Neural progenitor cell (in vitro differentiated cells): ENCODE data around the gene CYP3A7. TPM values are rescaled to one million over a fixed set of nuclear protein-coding genes. Genes with fewer than 3 reads are reported as not detected.
"Not testable (repeated sequence)": the region's sequence is repeated elsewhere in the genome, so short reads cannot be mapped to it uniquely, and the experiment has no call there.

Experiments used
- DNase-seq: peaks from one replicate; pipeline ENCODE4 v3.0.0-alpha.2; 2016; ENCODE audit warnings: low spot score
- H2AFZ ChIP-seq: fragments of 200-600 bp; sonication (generic); replicated peaks from 2 replicates; pipeline ENCODE4 v1.6.1; 2016; ENCODE audit warnings: antibody characterized with exemption
- H3F3A ChIP-seq: fragments of 200-600 bp; sonication (generic); 2 replicates; pipeline ENCODE4 v1.6.1; 2016; ENCODE audit warnings: antibody characterized with exemption, low read depth
- H3K27ac ChIP-seq: fragments of 200-600 bp; sonication (generic); 2 replicates; pipeline ENCODE4 v1.5.1; 2016; ENCODE audit warnings: mild to moderate bottlenecking
- H3K27me3 ChIP-seq: fragments of 200-600 bp; sonication (generic); 2 replicates; pipeline ENCODE4 v1.6.1; 2016; ENCODE audit warnings: mild to moderate bottlenecking, moderate library complexity
- H3K36me3 ChIP-seq: fragments of 200-600 bp; sonication (generic); 2 replicates; pipeline ENCODE4 v1.5.1; 2016
- H3K4me1 ChIP-seq: fragments of 200-600 bp; sonication (generic); 2 replicates; pipeline ENCODE4 v1.6.1; 2016; ENCODE audit warnings: mixed run types
- H3K4me2 ChIP-seq: fragments of 200-600 bp; sonication (generic); 2 replicates; pipeline ENCODE4 v1.6.1; 2016
- H3K4me3 ChIP-seq: fragments of 200-600 bp; sonication (generic); 2 replicates; pipeline ENCODE4 v1.5.1; 2016
- H3K79me2 ChIP-seq: fragments of 200-600 bp; sonication (generic); 2 replicates; pipeline ENCODE4 v1.6.1; 2016; ENCODE audit warnings: low read depth
- H3K9ac ChIP-seq: fragments of 200-600 bp; sonication (generic); 2 replicates; pipeline ENCODE4 v1.6.1; 2016
- H3K9me3 ChIP-seq: fragments of 200-600 bp; sonication (generic); 2 replicates; pipeline ENCODE4 v1.5.1; 2016; ENCODE audit warnings: low read depth
- H4K20me1 ChIP-seq: fragments of 200-600 bp; sonication (generic); 2 replicates; pipeline ENCODE4 v1.6.1; 2016; ENCODE audit warnings: low read depth
- H3K27ac Mint-ChIP-seq: 3 replicates; pipeline ENCODE4 v1.8.0; 2021; ENCODE audit warnings: mixed read lengths
- H3K27me3 Mint-ChIP-seq: 2 replicates; pipeline ENCODE4 v1.8.0; 2022; ENCODE audit warnings: low read depth, mild to moderate bottlenecking, inconsistent platforms, moderate library complexity, mixed read lengths; ENCODE audit not compliant: insufficient read depth
- H3K36me3 Mint-ChIP-seq: 3 replicates; pipeline ENCODE4 v1.8.0; 2021; ENCODE audit warnings: mixed read lengths
- H3K4me1 Mint-ChIP-seq: 3 replicates; pipeline ENCODE4 v1.8.0; 2021; ENCODE audit warnings: mixed read lengths
- H3K4me3 Mint-ChIP-seq: 3 replicates; pipeline ENCODE4 v1.8.0; 2021; ENCODE audit warnings: mild to moderate bottlenecking, moderate library complexity, mixed read lengths
- H3K9me3 Mint-ChIP-seq: 3 replicates; pipeline ENCODE4 v1.8.0; 2020; ENCODE audit warnings: mixed read lengths
- EZH2 ChIP-seq: fragments of 200-600 bp; sonication (generic); IDR thresholded peaks from 2 replicates; pipeline ENCODE4 v1.6.1; 2017; ENCODE audit warnings: antibody characterized with exemption, mild to moderate bottlenecking, moderate library complexity
- EZH2phosphoT487 ChIP-seq: fragments of 200-600 bp; sonication (generic); IDR thresholded peaks from 2 replicates; pipeline ENCODE4 v1.6.1; 2017; ENCODE audit warnings: antibody characterized with exemption
- small RNA-seq: library from RNA; depleted of rRNA; stranded (forward); fragments of <200 nt; gene quantifications from one replicate; pipeline ENCODE3, GENCODE V24; 2015
- total RNA-seq: library from RNA; depleted of rRNA; stranded (reverse); fragments of >200 nt; gene quantifications from 2 replicates; pipeline ENCODE4 v1.2.3, GENCODE V29; 2015; ENCODE audit warnings: low replicate concordance
- TF ChIP-seq, protein P1 (sequence below): fragments of 200-600 bp; sonication (generic); IDR thresholded peaks from 2 replicates; pipeline ENCODE4 v1.5.1; 2017; ENCODE audit warnings: antibody characterized with exemption, mild to moderate bottlenecking

Gene CYP3A7
- total RNA-seq, 1 donor from 2014 or later, result not detected

DNA sequence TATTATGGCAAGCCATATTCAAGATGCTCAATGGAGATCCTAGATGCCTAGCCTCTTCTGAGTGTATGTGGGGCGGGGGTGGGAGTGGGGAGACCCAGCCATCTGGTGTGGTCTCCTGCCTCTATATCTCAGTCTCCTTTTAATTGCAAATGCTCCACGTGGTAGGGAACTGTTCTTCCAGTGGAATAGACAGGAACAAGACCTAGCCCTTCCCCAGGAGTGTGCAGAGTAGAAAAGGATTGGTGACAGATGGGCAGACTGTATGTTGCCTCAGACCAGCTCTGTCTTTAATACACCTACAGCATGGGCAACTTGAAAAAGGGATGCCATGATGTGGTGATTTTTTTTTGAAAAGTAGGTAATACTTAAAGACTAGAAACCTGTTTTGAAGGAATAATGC, 67.8 kb downstream of the CYP3A7 start:
- no peaks in the 10 kb centered on the region for H3K36me3 Mint-ChIP-seq
- Histone ChIP-seq H3K4me3 (no peak overlapping the region), H3K4me1 (no peaks in the 10 kb centered on the region), H4K20me1 (no peaks in the 10 kb centered on the region), H3K27ac (no peak overlapping the region), H3K4me2 (no peak overlapping the region), H3K27me3 (no peaks in the 10 kb centered on the region), H3K9me3 (no peaks in the 10 kb centered on the region), H3K36me3 (no peaks in the 10 kb centered on the region), H2AFZ (no peak overlapping the region), H3K9ac (no peak overlapping the region), H3K79me2 (no peaks in the 10 kb centered on the region), H3F3A (no peaks in the 10 kb centered on the region)
- TF ChIP-seq, protein P1, sequence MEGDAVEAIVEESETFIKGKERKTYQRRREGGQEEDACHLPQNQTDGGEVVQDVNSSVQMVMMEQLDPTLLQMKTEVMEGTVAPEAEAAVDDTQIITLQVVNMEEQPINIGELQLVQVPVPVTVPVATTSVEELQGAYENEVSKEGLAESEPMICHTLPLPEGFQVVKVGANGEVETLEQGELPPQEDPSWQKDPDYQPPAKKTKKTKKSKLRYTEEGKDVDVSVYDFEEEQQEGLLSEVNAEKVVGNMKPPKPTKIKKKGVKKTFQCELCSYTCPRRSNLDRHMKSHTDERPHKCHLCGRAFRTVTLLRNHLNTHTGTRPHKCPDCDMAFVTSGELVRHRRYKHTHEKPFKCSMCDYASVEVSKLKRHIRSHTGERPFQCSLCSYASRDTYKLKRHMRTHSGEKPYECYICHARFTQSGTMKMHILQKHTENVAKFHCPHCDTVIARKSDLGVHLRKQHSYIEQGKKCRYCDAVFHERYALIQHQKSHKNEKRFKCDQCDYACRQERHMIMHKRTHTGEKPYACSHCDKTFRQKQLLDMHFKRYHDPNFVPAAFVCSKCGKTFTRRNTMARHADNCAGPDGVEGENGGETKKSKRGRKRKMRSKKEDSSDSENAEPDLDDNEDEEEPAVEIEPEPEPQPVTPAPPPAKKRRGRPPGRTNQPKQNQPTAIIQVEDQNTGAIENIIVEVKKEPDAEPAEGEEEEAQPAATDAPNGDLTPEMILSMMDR, result no peak
- no peak for TF ChIP-seq EZH2phosphoT487
- TF ChIP-seq EZH2, result no peak
- H3K9me3 Mint-ChIP-seq, result no peaks in the 10 kb centered on the region
- H3K4me1 Mint-ChIP-seq, result no peaks in the 10 kb centered on the region
- DNase-seq, result no peak
- no peak overlapping the region for H3K27ac Mint-ChIP-seq
- no peak overlapping the region for H3K4me3 Mint-ChIP-seq
- no peaks in the 10 kb centered on the region for H3K27me3 Mint-ChIP-seq

DNA sequence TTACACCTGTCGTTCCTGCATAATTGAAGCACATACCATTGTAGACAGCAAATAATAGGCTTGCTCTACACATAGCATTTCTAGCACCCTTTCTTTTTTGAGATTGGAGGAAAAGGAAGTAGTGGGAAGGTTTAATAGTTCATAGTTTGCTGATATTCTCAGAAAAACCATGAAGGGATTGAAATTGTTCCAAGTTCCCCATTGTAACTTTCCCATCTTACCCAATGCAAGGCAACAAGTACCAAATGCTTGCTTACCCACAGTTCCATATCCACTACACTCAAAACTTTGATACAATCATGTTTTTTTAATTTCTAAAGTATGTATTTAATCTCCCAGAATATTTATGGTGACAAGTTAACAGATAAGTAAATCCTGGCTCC, 69.0 kb downstream of the CYP3A7 start:
- H3K4me3 Mint-ChIP-seq, result no peak overlapping the region
- no peaks in the 10 kb centered on the region for H3K9me3 Mint-ChIP-seq
- H3K36me3 Mint-ChIP-seq, result no peaks in the 10 kb centered on the region
- no peaks in the 10 kb centered on the region for H3K4me1 Mint-ChIP-seq
- Histone ChIP-seq H3F3A (no peaks in the 10 kb centered on the region), H3K4me3 (no peak overlapping the region), H4K20me1 (no peaks in the 10 kb centered on the region), H3K4me2 (no peak overlapping the region), H3K9ac (no peak overlapping the region), H3K27me3 (no peaks in the 10 kb centered on the region), H3K27ac (no peak overlapping the region), H3K9me3 (no peaks in the 10 kb centered on the region), H3K36me3 (no peaks in the 10 kb centered on the region), H2AFZ (no peak overlapping the region), H3K79me2 (no peaks in the 10 kb centered on the region), H3K4me1 (no peaks in the 10 kb centered on the region)
- no peaks in the 10 kb centered on the region for H3K27me3 Mint-ChIP-seq
- no peak for TF ChIP-seq EZH2
- TF ChIP-seq EZH2phosphoT487, result no peak
- TF ChIP-seq, protein P1, result no peak
- H3K27ac Mint-ChIP-seq, result no peak overlapping the region
- no peak for DNase-seq

DNA sequence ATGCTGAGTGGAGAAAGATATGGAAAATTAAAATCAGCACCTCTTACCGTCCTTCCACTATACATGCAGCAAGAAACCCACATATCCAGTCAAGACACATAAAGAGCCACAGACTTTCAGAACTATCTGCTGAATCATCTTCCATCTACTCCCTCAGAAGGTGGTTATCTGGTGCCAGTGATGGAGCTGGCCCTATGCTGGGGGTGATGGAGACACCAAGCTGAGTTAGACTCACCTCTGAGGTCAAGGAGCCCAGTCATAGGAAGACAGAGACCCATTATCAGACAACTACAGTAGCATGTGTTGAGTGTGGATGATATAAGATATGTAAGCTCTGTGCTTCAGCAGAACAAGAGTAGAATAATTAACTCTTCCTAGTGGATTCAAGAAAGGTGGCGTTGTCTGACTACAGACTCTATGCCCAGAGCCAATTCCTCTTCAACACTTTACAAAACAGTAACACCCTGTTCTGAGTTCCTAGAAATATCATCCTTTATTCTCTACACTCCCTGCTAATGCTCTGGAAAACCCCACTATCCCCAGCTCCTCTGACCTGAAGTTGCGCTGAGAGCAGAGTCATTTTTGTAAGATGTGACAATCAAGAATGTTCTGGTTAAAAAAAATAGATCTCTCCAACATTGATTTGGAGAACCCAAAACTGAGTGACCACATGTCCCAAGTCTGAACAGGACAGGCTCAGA, 69.5 kb downstream of the CYP3A7 start:
- Histone ChIP-seq H3K4me2 (no peak overlapping the region), H3F3A (no peaks in the 10 kb centered on the region), H3K4me3 (no peak overlapping the region), H3K27ac (no peak overlapping the region), H4K20me1 (no peaks in the 10 kb centered on the region), H3K4me1 (no peaks in the 10 kb centered on the region), H3K36me3 (no peaks in the 10 kb centered on the region), H3K9ac (no peak overlapping the region), H3K27me3 (no peaks in the 10 kb centered on the region), H2AFZ (no peak overlapping the region), H3K9me3 (no peaks in the 10 kb centered on the region), H3K79me2 (no peaks in the 10 kb centered on the region)
- Mint-ChIP-seq H3K4me3 (no peak overlapping the region), H3K36me3 (peaks cover 1% of the 10 kb centered on the region), H3K27me3 (no peaks in the 10 kb centered on the region), H3K4me1 (no peaks in the 10 kb centered on the region), H3K27ac (no peak overlapping the region), H3K9me3 (no peaks in the 10 kb centered on the region)
- no peak for TF ChIP-seq EZH2phosphoT487
- TF ChIP-seq EZH2, result no peak
- TF ChIP-seq, protein P1, result no peak
- no peak for DNase-seq

DNA sequence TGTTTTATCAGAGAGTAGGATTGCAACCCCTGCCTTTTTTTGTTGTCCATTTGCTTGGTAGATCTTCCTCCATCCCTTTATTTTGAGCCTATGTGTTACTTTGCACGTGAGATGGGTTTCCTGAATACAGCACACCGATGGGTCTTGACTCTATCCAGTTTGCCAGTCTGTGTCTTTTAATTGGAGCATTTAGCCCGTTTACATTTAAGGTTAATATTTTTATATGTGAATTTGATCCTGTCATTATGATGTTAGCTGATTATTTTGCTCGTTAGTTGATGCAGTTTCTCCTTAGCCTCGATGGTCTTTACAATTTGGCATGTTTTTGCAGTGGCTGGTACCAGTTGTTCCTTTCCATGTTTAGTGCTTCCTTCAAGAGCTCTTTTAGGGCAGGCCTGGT, 77.1 kb downstream of the CYP3A7 start:
- not testable (repeated sequence) for H3K9me3 ChIP-seq, H3K9ac ChIP-seq, H3K27me3 Mint-ChIP-seq, H3K4me2 ChIP-seq, H3K4me1 Mint-ChIP-seq, H3K36me3 Mint-ChIP-seq, H4K20me1 ChIP-seq, H2AFZ ChIP-seq, H3K36me3 ChIP-seq, H3K27ac Mint-ChIP-seq, H3K4me3 Mint-ChIP-seq, DNase-seq, H3F3A ChIP-seq, H3K27me3 ChIP-seq, H3K79me2 ChIP-seq, H3K4me3 ChIP-seq, H3K27ac ChIP-seq, H3K4me1 ChIP-seq
- peaks cover 13% of the 10 kb centered on the region for H3K9me3 Mint-ChIP-seq

Small RNAs within 50 kb of the gene (small RNA-seq; reads per million reads assigned to genes)
- not detected for gene CYP3A51P
- not detected for gene CYP3A7-CYP3A51P

Other genes with a start within 250 kb of the CYP3A7 start
- gene ZNF394, start 234.9 kb downstream of the CYP3A7 start, total RNA-seq, result 16.8 and 22.4 TPM in 2 replicates
- 19.6 and 23.3 TPM in 2 replicates for gene ZKSCAN5, start 230.5 kb downstream of the CYP3A7 start, total RNA-seq
- gene FAM200A, start 183.1 kb downstream of the CYP3A7 start, total RNA-seq, result 14.7 and 21.1 TPM in 2 replicates
- 59.3 and 66.3 TPM in 2 replicates for gene ZNF655, start 176.6 kb downstream of the CYP3A7 start, total RNA-seq
- 0.53 TPM in 1 of 2 replicates, not detected in the other for gene TMEM225B, start 136.9 kb downstream of the CYP3A7 start, total RNA-seq
- gene ZSCAN25, start 118.2 kb downstream of the CYP3A7 start, total RNA-seq, result 8.7 and 13.3 TPM in 2 replicates
- not detected in 2 replicates for gene CYP3A5, start 55.2 kb downstream of the CYP3A7 start, total RNA-seq
- gene CYP3A4, start 49.0 kb upstream of the CYP3A7 start, total RNA-seq, result not detected in 2 replicates
- gene CYP3A43, start 92.8 kb upstream of the CYP3A7 start, total RNA-seq, result not detected in 2 replicates
- gene OR2AE1, start 141.8 kb upstream of the CYP3A7 start, total RNA-seq, result not detected in 2 replicates
- gene TRIM4, start 184.3 kb upstream of the CYP3A7 start, total RNA-seq, result 0.03 TPM in 1 of 2 replicates, not detected in the other
- gene GJC3, start 194.4 kb upstream of the CYP3A7 start, total RNA-seq, result 0.34 TPM in 1 of 2 replicates, not detected in the other
- not detected in 2 replicates for gene AZGP1, start 240.8 kb upstream of the CYP3A7 start, total RNA-seq